ENCODE measurements around the gene SPN.
"Not testable (repeated sequence)": the region's sequence is repeated elsewhere in the genome, so short reads cannot be mapped to it uniquely, and the experiment has no call there.

The SPN gene

GRCh38 chr16:29663016-29663806, at the start of gene SPN:
TSS of gene SPN (plus strand) at chr16:29663247. CDS start at chr16:29663729, 482 bp downstream.
- in situ Hi-C loops (cut with MboI; ENCODE audit: low sequenced_read_pairs) = no loop called here

DNA sequence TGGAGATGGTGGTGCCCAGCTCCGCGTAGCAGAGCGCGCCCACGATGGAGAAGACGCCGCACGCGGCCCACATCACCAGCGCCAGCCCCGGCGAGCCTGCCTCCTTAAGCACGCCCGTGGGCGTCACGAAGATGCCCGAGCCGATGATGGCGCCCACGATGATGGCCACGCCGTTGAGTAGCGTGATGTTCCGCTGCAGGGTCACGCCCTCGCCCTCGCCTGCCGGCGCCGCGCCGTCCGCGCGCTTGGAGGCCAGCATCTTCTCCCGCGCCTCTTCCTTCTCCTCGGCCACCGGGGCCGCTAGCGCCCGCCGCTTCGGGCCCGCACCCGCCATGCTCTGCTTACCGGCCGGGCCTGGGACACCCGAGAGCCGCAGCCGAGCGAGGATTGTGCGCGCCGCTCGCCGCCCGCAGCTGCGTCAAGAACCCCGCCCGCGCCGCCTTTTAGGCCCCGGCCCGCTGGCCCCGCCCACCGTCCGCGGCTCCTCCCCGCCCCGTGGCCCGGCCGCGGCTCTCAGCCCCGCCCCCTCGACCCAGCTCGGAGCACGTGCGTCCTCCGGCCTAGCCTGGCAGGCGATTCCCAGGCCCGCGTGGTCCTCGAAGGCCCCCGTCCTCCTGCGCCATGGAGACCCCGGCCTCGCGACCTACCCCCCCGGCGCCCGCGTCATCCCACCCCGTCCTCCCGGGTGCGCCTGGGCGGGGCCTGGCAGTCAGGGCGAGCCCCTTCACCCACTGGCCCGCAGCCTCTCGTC, 49.6 kb upstream of the SPN start:
- in situ Hi-C loops (cut with MboI; ENCODE audit: low sequenced_read_pairs) = not testable (repeated sequence)

DNA sequence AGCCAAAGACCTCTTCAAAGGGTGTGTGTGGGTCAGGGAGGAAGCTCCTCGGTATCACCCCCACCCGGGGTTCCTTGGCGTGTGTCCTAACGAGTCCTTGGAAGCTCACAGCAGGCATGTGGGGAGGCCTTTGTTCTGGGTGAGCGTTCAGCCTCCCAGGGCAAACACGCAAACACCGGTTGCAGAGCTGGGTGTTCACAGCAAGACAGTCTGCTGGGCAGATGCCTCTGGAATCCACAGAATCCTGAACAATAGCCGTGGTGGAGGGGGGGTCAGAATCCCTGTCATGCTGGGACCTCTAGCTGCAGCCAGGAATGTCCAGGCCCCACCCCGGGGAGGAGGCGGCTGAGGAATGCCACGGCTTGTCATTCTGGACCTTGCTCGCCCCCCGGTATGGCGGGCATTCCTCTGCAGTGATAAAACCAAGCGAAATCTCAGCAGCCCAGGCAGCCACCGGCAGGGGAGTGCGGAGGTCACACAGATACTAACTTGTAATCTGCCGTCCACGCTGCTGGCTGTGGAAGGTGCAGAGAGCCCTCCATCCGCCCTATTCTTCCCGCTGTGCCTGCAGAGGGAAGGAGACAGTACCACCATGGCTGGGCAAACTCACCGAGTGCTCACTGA, 48.2 kb upstream of the SPN start:
- in situ Hi-C loops (cut with MboI; ENCODE audit: low sequenced_read_pairs) = not testable (repeated sequence)

- in situ Hi-C loops (cut with MboI; ENCODE audit: low sequenced_read_pairs) = not testable (repeated sequence)
Observed at GRCh38 chr16:29616127-29616526, 46.9 kb upstream of the SPN start.

DNA sequence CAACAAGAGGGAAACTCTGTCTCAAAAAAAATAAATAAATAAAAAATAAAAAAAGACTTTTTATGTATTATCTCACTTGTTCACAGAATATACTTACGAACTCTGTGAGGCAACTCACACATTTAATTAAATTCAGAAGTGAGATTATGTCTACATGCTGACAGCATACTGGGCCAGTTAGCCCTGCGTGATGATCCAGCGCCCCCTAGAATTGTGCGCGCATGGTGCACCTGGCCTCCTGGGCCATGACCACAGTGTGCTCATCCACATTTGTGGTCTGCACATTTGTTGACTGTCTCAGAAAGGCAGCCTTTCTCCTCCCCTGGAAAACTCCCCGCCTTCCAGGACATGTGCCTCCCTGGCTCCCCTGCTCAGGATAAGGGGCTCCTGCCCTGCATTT, 42.5 kb upstream of the SPN start:
- in situ Hi-C loops (cut with MboI; ENCODE audit: low sequenced_read_pairs) = not testable (repeated sequence)

- in situ Hi-C loops (cut with MboI; ENCODE audit: low sequenced_read_pairs) = not testable (repeated sequence)
Observed at GRCh38 chr16:29622738-29623137, 40.3 kb upstream of the SPN start.

GRCh38 chr16:29623253-29623652, 39.8 kb upstream of the SPN start:
- in situ Hi-C loops (cut with MboI; ENCODE audit: low sequenced_read_pairs) = not testable (repeated sequence)

DNA sequence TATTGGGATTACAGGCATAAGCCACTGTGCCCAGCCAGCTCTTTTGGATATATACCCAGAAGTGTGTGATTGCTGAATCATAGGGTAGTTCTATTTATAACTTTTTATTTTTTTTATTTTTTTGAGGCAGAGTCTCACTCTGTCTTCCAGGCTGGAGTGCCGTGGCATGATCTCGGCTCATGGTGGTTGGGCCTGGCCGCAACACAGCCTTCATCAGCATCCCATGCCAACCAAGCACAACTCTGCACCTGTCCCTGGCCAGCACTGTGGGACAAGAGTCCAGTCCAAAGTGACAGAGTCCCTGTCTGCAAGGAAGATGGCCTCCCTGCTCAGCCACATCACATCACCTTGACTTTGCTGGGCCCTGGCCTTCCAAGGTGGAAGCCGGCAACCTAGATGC, 37.9 kb upstream of the SPN start:
- in situ Hi-C loops (cut with MboI; ENCODE audit: low sequenced_read_pairs) = not testable (repeated sequence)

DNA sequence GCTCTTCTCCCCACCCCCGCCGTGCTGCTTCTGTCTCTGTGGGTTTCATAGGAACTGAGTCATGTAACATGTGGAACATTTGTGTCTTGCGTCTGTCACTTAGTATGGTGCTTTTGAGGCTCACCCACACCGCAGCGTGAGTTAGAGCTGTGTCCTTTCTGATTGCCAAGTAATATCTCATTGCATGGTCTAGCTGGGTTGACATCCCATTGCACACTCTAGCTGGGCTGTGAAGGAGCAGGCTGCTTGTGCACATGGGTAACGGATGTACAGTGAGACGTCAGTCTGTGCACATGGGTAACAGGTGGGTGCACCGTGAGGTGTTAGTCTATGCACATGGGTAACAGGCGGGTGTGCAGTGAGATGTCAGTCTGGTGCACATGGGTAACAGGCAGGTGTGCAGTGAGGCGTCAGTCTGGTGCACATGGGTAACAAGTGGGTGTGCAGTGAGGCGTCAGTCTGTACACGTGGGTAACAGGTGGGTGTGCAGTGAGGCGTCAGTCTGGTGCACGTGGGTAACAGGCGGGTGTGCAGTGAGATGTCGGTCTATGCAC, 36.2 kb upstream of the SPN start:
- in situ Hi-C loops (cut with MboI; ENCODE audit: low sequenced_read_pairs) = not testable (repeated sequence)

DNA sequence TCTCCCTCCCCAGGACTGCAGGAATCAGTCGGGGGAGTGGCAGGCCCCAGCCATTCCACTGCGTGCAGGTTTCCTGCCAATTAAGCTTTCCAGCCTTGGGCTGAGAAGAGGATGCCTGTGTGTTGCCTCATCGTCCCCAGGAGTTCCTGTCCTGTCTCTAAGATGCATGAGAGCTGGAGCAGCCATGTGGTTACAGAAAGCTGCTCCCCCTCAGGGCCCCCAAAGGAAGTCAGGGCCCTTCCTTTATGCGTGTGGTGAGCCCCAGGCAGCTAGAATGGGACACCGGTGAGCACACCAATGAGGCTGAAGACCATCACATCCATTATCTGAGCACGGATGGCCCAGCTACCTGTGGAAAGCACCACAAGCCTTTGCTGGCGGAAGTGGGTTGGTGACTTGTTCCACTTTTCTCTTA, 35.4 kb upstream of the SPN start:
- in situ Hi-C loops (cut with MboI; ENCODE audit: low sequenced_read_pairs) = not testable (repeated sequence)

GRCh38 chr16:29628707-29629106, 34.3 kb upstream of the SPN start:
- in situ Hi-C loops (cut with MboI; ENCODE audit: low sequenced_read_pairs) = not testable (repeated sequence)

DNA sequence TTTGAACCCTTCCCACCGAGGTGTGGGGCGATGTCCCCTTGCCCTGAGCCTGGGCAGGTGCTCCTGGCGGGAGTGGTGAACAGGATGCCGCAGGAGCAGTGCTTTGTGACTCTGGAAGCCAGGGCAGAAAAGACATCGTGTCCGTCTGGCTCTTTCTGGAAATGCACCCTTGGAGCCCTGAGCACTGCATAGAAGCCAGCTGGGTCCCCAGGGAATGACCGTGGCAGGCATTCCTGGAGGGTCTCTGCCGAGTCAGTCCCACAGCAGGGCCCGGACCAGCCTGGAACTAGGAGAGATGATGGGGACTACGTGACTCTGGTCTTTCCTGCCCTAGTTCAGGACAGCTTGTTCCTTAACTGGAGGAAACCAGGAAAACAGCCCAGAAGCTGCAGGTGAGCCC, 33.7 kb upstream of the SPN start:
- in situ Hi-C loops (cut with MboI; ENCODE audit: low sequenced_read_pairs) = not testable (repeated sequence)

DNA sequence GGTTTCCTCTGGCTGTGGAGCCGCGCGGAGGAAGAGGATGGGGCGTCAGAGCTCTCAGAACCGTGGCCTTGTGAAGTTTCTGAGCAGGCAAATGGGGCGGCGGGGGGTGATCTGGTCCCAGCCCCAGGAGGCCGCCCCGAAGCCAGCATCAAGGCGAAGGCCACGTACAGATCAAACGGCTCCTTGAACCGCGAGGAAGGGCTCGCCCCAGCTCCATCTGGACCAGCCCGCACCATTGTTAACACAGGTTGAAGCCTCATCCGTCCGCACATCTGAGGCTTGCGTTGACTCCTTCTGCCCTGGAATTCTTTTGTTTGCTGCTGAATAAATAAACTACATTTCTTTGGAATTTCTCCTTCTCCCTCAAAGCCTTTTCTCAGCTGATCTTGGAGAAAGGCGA, 31.4 kb upstream of the SPN start:
- in situ Hi-C loops (cut with MboI; ENCODE audit: low sequenced_read_pairs) = not testable (repeated sequence)

- in situ Hi-C loops (cut with MboI; ENCODE audit: low sequenced_read_pairs) = not testable (repeated sequence)
Observed at GRCh38 chr16:29635902-29636301, 27.1 kb upstream of the SPN start.

- in situ Hi-C loops (cut with MboI; ENCODE audit: low sequenced_read_pairs) = not testable (repeated sequence)
Observed at GRCh38 chr16:29636368-29636767, 26.7 kb upstream of the SPN start.

GRCh38 chr16:29638751-29639150, 24.3 kb upstream of the SPN start:
- in situ Hi-C loops (cut with MboI; ENCODE audit: low sequenced_read_pairs) = not testable (repeated sequence)

DNA sequence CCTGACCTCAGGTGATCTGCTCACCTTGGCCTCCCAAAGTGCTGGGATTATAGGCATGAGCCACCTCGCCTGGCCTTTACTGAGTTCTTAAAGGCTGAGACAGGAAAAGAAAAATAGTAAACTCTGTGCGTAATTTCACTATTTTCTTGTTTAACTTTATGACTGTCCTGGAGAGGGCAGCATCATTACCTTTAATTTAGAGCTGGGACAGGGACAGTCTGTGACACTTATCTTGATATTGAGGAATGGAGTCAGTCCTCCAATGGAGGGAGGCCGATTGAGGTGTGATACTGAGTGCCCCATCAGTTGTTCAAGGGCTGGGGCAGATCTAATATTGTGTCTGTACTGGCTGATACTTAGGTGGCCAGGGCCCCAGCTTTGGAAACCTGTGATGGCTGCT, 21.5 kb upstream of the SPN start:
- in situ Hi-C loops (cut with MboI; ENCODE audit: low sequenced_read_pairs) = no loop called here

DNA sequence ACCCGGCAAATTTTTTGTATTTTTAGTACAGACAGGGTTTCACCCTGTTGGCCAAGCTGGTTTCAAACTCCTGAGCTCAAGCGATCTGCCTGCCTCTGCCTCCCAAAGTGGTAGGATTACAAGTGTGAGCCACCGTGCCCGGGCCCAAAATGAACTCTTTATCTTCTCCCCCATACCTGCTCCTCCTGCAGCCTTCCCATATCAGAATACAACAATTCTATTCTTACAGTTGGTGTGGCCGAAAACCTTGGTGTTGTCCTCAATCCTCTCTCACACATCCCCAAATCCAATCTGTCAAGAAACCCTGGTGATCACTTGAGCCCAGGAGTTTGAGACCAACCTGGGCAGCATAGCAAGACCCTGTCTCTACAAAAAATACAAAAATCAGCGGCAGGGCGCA, 19.5 kb upstream of the SPN start:
- in situ Hi-C loops (cut with MboI; ENCODE audit: low sequenced_read_pairs) = no loop called here

- in situ Hi-C loops (cut with MboI; ENCODE audit: low sequenced_read_pairs) = no loop called here
Observed at GRCh38 chr16:29644338-29644857, 18.6 kb upstream of the SPN start.

DNA sequence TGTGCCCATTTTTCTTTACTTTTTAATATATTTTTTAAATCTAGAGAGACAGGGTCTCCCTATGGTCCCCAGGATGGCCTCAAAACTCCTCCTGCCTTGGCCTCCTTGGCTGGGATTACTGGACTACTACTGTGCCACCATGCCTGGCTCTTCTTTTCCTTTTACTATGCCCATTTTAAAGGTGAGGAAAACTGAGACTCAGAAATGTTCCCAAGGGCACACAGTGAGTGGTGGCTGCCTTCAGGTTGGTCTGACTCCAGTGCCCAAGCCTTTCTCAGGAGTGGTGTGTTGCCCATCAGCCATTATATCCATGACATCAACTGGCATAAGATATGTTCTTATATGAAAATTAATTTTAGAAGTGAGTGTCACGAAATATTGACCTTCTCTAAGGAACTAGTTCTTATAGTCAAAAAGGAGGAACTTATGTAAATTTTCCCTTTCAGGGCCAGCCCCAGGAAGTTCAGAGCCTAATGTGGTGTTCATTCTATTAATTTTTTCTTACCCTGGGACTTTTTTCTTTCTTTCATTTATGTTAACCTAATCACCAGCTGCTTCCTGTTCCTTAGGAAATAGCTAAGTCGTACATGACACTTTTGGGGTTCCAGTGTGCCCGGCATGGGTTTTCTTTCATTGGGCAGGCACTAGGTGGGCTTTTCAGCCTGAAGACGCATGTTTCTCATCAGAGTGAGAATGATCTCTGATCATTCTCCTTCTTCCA, 17.9 kb upstream of the SPN start:
- in situ Hi-C loops (cut with MboI; ENCODE audit: low sequenced_read_pairs) = no loop called here
